Measurements from ENCODE around the gene BAD.

DNA sequence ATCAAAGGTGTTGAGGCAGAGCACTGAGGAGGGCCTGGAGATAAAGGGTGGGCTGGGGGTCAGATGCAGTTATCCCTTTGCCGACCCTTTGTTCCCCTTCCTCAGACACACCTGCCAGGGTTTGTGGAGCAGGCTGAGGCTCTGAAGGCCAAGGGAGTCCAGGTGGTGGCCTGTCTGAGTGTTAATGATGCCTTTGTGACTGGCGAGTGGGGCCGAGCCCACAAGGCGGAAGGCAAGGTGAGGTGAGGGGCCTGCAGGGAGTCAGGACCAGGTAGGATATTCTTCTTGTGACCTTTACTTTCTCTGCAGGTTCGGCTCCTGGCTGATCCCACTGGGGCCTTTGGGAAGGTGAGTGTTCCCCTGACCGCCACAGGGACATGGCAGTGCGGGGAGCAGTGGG lies 36.1 kb upstream of the BAD start:
- TF ChIP-seq, protein P1, sequence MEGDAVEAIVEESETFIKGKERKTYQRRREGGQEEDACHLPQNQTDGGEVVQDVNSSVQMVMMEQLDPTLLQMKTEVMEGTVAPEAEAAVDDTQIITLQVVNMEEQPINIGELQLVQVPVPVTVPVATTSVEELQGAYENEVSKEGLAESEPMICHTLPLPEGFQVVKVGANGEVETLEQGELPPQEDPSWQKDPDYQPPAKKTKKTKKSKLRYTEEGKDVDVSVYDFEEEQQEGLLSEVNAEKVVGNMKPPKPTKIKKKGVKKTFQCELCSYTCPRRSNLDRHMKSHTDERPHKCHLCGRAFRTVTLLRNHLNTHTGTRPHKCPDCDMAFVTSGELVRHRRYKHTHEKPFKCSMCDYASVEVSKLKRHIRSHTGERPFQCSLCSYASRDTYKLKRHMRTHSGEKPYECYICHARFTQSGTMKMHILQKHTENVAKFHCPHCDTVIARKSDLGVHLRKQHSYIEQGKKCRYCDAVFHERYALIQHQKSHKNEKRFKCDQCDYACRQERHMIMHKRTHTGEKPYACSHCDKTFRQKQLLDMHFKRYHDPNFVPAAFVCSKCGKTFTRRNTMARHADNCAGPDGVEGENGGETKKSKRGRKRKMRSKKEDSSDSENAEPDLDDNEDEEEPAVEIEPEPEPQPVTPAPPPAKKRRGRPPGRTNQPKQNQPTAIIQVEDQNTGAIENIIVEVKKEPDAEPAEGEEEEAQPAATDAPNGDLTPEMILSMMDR (IDR thresholded peaks at IDR 0.05), result no peak
- no peak for TF ChIP-seq EP300 (IDR thresholded peaks at IDR 0.05)
- no peak for TF ChIP-seq POLR2A (IDR thresholded peaks at IDR 0.05)
- no peak for TF ChIP-seq POLR2AphosphoS5 (IDR thresholded peaks at IDR 0.05)

All from suprapubic skin (tissue), 4 donors.